WERI-Rb-1 (cell line): ENCODE data around the gene CD48.

Experiments
- DNase-seq: peaks from one replicate; pipeline ENCODE4 v3.0.0-alpha.2; 2020
- H3K27ac ChIP-seq: fragments of 250-450 bp; sonication (Bioruptor Pico); 2 replicates; pipeline ENCODE4 v1.5.1; 2020; ENCODE audit warnings: mild to moderate bottlenecking, moderate library complexity
- H3K27me3 ChIP-seq: fragments of 250-450 bp; sonication (Bioruptor Pico); 2 replicates; pipeline ENCODE4 v1.5.1; 2021; ENCODE audit warnings: mild to moderate bottlenecking, low read depth, moderate library complexity; ENCODE audit not compliant: insufficient read depth, severe bottlenecking
- H3K36me3 ChIP-seq: fragments of 250-450 bp; sonication (Bioruptor Pico); 2 replicates; pipeline ENCODE4 v1.5.1; 2020; ENCODE audit warnings: mild to moderate bottlenecking, moderate library complexity
- H3K4me3 ChIP-seq: 2 replicates; pipeline ENCODE4 v1.5.1; 2011; ENCODE audit warnings: low read depth, mild to moderate bottlenecking, control low read depth, low read length
- H3K9me3 ChIP-seq: fragments of 250-450 bp; sonication (Bioruptor Pico); 2 replicates; pipeline ENCODE4 v1.5.1; 2021; ENCODE audit warnings: mild to moderate bottlenecking, moderate library complexity; ENCODE audit not compliant: severe bottlenecking
- CTCF ChIP-seq: IDR thresholded peaks from 2 replicates; pipeline ENCODE4 v1.5.1; 2011; ENCODE audit warnings: low read depth, mild to moderate bottlenecking, control low read depth, inconsistent platforms, low read length

The CD48 gene

GRCh38 chr1:160636076-160636475 lies 75.5 kb downstream of the CD48 start:
- no peak overlapping the region for H3K4me3 ChIP-seq
- H3K27me3 ChIP-seq = peaks cover 94% of the 10 kb centered on the region
- DNase-seq = no peak
- H3K27ac ChIP-seq = no peak overlapping the region
- no peaks in the 10 kb centered on the region for H3K9me3 ChIP-seq
- no peak for TF ChIP-seq CTCF
- H3K36me3 ChIP-seq = no peaks in the 10 kb centered on the region

GRCh38 chr1:160634543-160635491 lies 76.8 kb downstream of the CD48 start:
- Histone ChIP-seq H3K9me3 (no peaks in the 10 kb centered on the region), H3K27ac (no peak overlapping the region), H3K4me3 (no peak overlapping the region), H3K27me3 (peaks cover 97% of the 10 kb centered on the region), H3K36me3 (no peaks in the 10 kb centered on the region)
- DNase-seq = no peak
- TF ChIP-seq CTCF = no peak

DNA sequence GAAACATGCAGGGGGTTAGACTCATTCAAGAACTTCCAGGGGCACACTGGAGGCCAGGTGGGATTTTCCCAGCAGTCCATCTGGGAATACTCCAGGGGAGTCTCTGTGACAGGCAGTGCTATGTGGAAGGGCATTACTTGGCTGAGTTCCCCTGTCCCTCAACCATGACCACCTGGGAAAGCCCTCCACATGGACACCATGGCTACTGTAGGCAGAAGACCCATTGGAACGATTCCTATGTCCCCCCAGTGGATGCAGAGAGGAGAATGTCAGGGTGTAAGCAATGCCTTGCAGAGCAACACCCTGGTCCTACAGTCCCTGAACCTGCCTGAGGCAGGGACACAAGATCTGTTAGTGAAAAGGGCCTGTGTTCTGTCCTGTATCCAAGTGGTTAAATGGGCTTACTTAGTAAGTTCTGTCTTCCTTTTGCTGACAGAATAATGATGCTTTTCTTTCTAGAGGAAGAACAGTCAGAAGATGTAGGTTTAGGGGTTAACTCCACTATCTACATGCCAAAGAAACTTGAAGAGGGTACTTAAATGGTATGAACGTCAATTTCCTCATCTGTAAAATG lies 78.2 kb downstream of the CD48 start:
- no peak for TF ChIP-seq CTCF
- DNase-seq = no peak
- Histone ChIP-seq H3K9me3 (no peaks in the 10 kb centered on the region), H3K27me3 (peaks cover 97% of the 10 kb centered on the region), H3K36me3 (no peaks in the 10 kb centered on the region), H3K27ac (no peak overlapping the region), H3K4me3 (no peak overlapping the region)

DNA sequence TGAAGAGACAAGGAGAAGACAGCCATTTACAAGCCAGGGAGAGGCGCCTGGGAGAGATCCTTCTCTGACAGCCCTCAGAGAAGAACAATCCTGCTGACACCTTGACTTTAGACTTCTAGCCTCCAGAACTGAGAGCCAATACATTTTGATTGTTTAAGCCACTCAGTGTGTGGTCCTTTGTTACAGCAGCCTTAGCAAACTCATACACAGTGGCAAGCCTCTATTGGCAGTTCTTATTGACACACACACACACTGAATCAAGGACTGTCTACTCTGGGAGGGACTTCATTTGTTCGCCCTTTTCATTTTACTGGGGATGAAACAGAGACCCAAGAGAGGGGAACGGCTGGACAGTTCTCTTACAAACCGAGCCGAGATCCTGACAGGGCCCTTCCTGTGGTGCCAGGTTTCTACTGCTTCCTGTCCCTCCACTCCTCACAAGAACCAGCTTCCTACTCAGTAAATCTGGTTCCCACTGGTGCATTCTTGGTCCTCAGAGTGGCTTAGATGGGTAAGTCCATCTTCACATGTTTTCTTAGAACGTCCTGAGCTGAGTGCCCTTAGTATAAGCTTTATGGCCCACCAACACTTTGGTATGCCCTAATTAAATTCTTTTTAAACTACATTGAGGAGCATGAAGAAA lies 79.5 kb downstream of the CD48 start:
- no peak for DNase-seq
- Histone ChIP-seq H3K4me3 (no peak overlapping the region), H3K27me3 (peaks cover 97% of the 10 kb centered on the region), H3K36me3 (no peaks in the 10 kb centered on the region), H3K27ac (no peak overlapping the region), H3K9me3 (no peaks in the 10 kb centered on the region)
- TF ChIP-seq CTCF = no peak

DNA sequence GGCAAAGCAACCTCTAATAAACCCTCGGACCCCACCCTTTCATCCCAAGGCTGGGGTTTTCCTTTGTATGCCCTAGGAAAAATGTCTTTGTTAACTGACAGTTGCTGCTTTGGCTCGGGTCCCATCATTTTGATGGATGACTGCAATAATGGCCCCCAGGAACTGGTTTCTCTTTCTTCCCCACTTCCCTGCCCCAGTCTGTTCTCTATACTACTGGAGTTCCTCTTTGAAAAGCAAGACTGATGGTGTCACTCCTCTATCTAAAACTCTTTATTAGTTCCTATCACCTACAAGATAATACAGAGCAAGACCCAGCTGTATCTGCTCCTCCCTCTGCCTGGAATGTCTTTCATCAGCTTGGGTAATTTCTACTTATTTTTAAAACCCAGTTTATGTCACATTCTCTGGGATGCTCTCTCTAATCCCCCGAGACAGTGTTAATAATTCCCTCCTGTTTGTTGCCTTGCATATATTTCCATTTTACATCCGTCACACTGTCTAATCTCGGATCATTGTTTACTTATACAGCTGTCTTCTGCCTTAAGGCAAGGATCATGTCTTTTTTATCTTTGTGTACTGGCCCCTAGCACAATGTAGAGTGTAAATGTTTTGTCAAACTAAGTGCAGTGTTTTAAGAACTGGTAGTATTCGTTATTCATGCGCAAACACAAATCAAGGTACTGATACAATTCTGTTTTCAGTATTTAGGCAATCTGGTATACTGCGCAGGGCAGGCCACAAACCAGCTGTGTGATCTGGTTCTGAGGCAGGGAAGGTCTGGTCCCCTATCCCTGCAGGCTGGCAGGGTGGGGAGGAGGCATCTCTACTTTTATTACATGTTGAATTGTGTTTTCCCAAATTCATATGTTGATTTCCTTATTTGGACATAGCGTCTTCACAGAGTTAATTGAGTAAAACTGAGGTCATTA lies 80.8 kb downstream of the CD48 start:
- H3K27me3 ChIP-seq = peaks cover 97% of the 10 kb centered on the region
- H3K27ac ChIP-seq = no peak overlapping the region
- no peaks in the 10 kb centered on the region for H3K9me3 ChIP-seq
- TF ChIP-seq CTCF = no peak
- H3K36me3 ChIP-seq = no peaks in the 10 kb centered on the region
- DNase-seq = no peak
- H3K4me3 ChIP-seq = no peak overlapping the region
